HG02759 (cell line): ENCODE results near the gene CSDE1.

Source experiments
- ATAC-seq: cut with Tn5 transposase; IDR thresholded peaks from one replicate; pipeline ENCODE4 v1.9.1; 2021; ENCODE audit warnings: mild to moderate bottlenecking, moderate library complexity; ENCODE audit not compliant: unreplicated experiment

Gene CSDE1

DNA sequence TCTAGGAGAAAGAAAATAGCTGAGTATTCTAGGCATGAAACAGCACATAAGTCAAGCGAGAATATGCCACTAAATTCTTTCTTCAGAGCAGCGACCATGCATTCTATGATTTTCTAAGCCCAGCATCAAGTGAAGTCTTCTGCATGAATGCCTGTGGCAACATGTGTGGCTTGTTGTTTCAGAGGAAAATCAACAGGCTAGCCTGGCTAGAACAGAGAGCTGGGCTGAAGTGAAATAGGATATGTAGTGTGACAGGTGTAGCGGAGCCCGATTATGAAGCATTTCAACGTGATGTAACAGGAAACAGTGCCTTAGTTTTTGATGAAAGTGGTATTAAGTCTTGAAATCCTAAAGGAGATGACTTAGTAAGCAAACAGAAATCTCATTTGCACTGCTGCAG, 7.0 kb downstream of the CSDE1 start:
- ATAC-seq, result no peak

DNA sequence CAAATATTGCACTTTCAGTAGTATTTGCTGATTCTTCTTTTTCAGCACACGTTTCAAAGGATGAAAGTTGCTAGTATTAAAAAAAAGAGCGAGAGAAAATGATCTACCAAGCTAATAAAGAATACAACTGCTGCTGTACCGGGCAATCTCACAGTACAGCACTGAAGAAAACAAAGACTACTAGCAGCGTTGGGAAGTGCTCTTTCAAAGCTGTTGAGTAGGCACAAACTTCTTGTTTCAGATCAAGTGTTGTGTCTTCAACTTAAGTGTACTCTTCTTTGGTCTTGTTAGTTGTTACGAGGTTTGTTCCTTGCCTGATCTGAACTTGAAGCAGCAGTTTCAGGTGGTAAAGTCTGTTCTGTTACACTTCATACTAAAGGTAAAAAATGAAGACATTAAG, 7.9 kb downstream of the CSDE1 start:
- no peak for ATAC-seq

DNA sequence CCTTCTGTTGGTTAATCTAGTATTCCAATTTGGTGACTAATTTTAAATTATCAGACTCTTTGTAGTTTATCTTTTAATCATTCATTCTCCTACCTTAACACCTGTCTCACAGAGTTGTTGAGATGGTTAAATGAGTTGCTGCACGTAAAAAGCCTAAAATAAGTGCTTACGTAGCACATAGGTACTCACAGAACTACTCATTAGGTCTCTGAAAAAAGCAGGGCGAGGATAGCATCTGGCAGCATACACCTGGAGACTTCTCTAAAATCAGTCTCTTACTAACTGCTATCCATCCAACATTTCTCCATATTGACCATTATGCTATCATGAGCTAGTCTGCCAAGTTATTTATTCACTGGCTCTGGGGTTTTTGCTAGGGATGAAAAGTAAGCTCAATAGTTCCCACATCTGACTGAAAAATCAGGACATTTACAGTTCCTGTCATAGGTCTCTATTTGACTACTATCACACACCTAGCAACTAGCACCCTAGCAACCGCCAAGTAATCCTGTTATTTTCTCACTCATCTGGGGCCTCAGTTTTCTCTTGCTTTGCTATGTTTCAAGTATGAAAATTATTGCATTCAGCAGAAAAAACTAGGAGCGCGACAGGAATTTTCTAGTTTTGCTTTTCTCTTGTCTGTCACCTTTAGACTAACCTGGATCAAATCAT, 11.2 kb downstream of the CSDE1 start:
- ATAC-seq, result peak; percentile 49

DNA sequence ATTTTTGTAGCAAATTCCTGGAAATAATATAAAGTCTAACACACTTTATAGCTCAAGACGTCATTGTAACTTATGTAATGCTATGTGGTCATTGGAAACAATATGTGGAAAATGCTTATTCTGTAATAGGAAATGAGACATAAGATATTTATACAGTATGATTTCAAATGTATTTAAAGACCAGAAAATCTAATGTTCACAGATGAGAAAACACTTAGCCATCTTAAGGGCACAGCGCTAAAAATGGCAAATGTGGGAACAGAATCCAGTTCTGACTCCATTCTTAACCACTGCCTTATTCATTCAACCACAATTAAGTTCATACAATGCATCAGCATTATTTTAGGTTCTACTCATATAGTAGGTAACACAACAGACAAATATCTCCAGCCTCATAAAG, 12.5 kb downstream of the CSDE1 start:
- no peak for ATAC-seq

DNA sequence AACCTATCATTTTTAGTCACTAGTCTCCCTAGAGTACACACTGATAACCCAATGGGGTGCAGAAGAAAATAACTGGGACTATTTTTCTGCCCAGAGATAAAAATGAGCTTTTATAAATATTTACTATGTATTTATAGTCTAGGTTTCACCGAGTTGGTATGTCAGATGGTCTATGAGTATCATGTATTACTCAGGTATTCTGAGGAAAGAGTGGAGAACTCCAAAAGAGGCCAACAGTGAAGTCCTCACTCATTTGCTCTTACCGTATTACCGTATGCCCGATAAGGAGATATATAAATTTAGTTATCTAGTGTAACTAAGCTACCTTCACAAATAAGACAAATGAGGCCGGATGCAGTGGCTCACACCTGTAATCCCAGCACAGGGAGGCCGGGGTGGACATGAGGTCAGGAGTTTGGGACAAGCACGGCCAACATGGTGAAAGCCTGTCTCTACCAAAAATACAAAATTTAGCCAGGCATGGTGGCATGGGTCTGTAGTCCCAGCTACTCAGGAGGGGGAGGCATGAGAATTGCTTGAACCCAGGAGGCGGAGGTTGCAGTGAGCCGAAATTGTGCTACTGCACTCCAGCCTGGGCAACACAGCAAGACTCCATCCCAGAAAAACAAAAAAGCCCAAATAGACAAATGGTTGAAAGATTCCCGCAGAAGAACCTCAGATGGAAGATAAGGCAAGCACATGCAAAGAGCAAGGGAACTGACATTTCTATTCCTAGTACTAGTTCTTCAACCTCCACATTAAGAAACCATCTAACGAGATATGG, 15.6 kb downstream of the CSDE1 start:
- ATAC-seq, result no peak

DNA sequence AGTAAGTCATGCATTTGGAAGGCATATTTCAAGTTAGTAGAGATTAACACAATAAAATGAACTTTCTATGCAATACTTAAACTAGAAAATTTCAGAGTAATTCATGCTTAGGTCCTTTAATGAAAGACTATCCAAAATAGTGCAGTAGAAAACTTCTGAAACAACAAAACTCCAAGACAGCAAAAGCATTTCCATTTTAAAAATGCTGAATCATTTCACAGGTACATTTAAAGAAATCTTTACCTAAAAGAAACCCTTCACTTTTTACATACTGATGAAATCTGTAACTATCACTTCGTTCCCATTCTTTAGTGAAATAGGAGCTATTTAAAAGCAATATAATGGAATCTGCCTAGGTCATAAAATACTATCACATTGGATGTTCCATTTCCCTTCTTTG, 17.5 kb downstream of the CSDE1 start:
- ATAC-seq, result no peak

DNA sequence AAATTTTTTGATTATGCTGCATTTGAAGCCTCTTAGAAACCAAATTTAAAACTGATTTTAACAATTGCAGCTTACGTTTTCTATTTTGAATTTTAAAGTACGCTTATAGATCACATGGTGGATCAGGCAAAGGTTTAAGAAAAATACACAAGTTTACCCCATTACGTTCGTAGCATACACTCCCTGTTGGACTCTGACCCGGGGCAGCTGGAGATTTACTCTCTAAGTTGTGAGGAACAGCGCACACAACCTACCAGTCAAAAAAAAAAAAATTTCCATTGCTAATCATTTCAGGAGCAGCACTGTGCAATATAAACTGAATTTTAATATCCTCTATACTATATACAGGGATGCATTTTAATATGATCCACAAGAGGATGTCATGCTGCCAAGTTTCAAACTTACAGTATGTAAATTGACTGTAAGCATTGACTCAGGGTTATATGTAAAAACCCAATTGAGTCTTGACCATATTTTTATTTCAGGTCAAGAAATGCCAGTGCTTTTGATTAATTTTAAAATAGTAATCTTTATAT, 20.4 kb downstream of the CSDE1 start:
- no peak for ATAC-seq

DNA sequence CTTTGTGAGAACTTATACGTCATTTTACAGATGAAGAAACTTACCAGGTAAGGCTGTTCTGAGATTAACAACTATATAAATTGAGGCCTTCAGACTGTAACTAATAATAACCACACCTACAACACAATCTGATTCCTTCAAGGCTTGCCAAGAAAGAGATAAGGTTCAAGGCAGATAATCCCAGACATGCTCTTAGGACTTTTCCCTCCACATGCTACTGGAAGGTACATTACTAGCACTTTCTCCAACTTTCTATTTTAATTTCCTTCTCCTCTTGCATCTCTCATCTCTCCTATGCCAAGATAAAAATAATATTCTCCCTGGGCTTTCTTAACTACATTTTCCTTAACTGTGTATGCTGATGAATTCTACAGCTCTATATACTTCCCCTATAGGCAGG, 22.3 kb downstream of the CSDE1 start:
- ATAC-seq, result no peak

DNA sequence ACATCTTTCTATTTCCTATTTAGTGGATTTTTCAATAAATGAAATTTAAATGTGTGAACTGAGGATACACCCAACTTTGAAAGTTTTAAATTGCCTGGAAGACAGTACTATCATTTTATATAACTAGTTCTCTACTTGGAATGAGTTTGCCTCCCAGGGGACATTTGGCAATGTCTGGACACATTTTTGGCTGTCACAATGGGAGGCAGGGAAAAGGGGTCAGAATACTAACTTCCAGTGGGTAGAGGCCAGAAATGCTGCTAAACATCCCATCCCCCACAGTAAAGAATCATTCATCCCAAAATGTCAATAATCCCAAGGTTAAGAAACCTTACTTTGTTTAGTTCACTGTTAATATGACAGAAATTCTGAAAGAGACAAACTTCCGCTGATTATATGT, 28.0 kb downstream of the CSDE1 start:
- ATAC-seq, result no peak

DNA sequence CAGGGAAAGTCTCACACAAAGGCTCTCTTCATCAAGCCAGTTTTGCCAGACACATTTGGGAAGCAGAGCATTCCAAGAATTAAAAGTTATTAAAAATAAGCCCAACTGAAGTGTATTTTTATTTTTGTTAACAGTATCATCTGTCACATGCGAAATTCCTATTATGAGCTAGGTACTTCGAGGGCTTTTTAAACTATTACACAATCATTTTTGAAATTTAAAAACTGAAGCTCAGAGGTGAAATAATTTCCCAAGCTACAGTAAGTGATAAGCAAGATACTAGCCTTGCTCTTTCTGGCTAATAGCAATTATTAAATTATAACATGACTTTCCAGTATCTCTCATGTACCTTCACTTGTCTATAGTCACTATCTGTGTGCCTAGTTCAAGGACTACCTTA, 29.2 kb downstream of the CSDE1 start:
- ATAC-seq, result no peak

DNA sequence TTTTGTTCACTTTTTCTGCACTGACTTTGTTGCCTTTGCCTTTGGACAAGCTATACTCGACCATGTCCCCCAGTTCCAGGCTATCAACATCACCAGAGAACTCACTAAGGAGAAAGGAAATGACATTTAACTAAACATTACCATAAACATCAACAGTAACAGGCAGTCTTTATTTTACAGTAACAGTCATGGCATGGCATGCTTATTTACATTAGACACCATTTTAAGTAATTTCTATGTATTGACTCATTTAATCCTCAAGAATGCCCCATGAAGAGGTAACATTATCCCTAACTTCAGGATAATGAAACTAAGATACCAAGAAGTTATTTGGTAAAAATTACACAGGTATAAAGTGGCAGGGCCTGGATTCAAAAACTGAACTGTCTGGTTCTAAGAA, 32.6 kb downstream of the CSDE1 start:
- ATAC-seq, result no peak

DNA sequence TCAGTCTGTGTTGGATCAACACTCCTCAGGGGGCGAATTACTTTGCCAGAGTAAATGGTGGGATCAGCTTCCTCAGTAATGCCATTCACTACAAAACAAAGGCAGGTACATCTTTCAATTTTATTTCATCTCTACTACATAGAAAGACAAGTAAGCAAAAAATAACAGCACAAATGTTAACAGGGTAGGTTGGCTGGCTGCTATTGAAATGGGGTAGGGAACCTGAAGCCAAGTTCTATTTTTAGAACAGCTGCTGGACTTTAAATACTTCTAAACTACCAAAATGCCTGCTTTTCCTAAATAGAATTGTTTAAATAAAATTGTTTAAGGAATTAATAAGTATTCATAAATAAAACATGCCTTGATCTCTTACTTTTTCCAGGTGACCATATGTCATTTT, 33.9 kb downstream of the CSDE1 start:
- ATAC-seq, result no peak

DNA sequence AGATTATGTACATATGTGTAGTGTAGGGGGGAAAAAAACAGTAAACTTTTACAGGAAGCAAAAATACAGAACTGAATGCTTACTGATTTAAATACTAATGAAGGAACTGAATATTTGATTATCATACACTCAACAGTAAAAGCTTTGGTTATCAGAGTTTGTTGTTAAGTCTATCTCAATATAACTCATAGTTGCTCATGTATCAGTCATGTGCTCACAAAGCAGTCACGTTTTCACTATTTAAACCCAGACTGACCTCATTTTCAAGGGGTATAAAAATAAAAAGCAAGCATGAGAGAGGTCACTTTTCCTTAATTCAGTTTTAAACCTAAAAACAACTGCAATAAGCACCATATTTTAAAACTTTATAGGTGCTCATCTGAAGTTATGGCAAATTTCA, 34.3 kb downstream of the CSDE1 start:
- ATAC-seq, result no peak

DNA sequence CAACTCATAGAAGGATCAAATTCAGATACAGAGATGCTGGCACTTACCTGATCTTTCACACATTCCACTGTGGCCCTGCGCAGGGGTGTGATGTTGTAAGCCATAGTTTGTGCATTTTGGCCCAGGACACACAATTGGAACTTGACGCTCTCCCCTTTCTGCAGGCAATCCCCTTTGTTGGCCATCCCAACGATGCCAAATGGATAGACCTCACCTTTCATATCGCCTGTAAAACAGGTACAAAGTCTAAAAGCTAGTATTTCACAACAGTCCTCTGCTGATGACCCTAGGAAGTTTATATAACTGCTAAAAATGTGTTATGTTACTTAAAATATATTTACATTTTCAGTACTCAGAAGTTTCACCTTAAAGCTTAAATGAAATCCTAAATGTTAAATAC, 37.3 kb downstream of the CSDE1 start:
- ATAC-seq, result no peak

DNA sequence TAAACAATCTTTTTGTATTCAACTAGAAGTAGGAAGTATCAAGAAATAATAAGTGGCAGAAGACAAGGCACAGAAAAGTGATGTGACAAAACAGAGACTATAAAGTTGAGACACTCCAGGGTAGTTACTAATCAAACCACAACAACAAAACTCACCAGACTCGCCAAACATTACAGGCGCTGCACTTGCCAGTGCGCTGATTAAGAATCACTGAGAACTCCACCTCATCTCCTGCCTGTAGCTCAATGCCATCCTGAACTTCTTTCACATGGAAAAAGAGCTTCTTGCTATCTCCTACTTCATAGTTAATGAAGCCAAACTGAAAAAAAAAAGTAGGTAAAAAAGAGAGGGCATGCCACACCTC, 38.4 kb downstream of the CSDE1 start:
- no peak for ATAC-seq

DNA sequence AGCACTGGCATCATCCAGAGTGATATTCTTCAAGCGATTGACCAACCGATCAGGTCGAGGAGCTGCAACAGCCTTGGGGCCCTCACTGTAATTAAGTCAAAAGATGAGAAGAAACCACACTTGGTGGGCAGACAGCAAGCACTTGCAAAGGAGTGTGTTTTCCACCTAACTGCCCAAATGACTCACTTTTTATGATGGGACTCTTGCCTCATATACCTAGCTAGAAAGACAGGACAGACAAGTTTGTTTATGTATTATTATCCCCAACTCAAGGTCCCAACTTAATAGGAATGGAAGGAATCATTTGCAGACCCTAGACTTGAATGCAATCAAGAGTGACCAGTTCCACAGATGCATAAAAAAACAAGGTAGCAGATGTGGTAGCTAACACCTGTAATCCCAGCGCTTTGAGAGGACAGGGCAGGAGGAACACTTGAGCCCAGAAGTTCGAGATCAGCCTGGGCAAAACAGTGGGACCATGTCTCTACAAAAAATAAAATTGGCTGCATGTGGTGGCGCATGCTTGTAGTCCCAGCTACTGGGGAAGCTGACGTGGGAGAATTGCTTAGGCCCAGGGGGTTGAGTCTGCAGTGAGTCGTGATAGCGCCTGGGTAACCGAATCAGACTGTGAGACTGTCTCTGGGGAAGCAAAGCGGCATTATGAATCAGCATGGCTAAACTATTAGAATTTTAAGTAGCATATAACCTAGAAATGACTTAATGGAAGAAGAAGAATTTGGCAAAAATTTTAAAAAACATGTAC, 38.9 kb downstream of the CSDE1 start:
- ATAC-seq, result no peak

DNA sequence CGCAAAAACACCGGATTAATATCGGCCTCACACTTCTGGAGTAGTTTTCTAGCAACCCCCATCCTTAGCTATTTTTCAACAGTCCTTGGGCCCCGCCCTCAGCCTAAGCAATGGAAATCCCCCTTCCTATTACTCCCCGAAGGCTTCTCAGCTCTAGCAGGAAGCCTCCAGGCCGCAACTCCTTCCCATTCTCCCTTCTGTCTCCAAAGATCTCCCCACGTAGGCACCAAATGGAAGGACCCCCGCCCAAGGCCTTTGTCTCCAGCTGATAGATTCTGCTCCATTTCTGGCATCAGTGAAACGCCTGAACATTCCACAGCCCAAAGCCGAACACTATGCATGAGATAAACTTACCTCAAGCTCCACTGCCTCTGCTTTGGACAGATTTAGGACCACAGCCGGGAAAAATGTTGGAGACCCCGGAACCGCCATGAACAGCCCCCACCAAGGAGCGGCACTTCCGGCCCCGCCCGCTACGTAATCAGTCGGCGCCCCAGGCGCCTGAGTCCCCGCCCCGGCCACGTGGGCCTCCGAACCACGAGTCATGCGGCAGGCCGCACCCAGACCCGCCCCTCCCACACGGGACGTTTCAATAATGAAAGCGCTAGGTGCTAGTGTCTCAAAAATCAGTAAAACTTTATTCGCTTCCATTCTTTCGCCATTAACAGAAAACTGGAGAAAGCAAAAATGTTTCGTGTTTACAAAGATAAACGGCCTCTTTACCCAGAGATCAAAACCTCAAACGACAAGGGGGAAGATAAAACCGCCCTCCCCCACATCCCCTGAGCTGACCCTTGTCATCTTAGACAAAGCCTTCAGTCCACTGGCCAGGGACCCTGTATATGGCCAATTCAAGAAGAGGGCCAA, 41.2 kb downstream of the CSDE1 start, which contains the start of gene NRAS:
TSS of gene NRAS (minus strand) at position 468 of the 867 bp plus-strand sequence. CDS start 611 bp downstream, outside the sequence.
- peak; percentile 97 for ATAC-seq

DNA sequence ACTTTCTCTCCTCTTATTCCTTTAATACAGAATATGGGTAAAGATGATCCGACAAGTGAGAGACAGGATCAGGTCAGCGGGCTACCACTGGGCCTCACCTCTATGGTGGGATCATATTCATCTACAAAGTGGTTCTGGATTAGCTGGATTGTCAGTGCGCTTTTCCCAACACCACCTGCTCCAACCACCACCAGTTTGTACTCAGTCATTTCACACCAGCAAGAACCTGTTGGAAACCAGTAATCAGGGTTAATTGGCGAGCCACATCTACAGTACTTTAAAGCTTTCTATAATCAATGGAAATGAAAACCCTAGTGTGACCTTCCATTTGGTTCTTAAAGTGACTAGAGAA, 41.9 kb downstream of the CSDE1 start:
- ATAC-seq, result peak; percentile 1

DNA sequence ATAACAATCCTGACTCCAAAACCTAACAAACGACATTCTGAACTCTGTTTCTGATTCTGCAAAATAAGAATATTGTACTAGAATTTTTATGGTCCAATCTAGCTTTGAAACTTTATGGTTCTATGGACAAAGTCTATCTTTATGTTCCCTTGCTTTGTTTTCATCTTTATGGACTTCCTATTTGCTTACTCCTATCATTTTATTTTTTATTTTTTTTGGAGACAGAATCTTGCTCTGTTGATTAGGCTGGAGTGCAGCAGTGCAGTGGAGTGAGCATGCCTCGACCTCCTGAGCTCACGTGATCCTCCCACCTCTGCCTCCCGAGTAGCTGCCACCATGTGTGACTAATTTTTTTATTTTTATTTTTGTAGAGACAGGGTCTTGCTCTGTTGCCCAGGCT, 44.8 kb downstream of the CSDE1 start:
- no peak for ATAC-seq

DNA sequence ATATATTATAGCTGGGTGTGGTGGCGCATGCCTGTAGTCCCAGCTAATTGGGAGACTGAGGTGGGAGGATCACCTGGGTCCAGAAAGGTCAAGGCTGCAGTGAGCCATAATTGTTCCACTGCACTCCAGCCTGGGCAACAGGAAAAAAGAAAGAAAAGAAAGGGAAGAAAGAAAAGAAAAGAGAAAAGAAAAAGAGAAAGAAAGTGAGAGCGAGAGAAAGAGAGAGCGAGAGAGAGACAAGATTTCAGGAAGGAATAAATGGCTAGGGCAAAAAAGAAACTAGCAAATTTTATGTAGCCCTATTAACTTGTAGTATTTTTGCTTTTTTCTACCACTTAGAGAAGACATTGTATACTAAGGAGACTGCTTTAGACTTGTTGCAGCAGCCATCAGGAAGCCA, 47.4 kb downstream of the CSDE1 start:
- no peak for ATAC-seq

DNA sequence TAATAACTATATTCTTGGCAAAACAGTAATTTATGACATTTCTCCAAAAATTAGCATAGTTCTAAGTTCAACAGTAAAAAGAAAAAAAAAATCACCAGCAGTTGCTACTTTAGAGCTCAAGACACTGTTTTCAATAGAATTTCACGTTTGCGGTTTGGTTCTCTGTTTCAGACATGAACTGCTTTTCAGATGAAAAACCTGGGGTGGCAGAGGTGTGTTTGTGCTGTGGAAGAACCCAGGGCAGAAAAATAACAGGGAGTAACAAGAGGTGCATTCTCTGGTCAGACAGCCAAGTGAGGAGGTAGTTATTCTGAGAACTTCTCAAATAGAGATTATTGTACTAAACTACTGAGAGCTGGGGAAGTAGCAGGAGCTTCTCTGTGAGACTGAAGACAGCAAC, 50.2 kb downstream of the CSDE1 start:
- ATAC-seq, result no peak
